ENCODE results near the gene RCAN3.
A peak's percentile ranks its signal among the peaks of the same experiment; 100 is the strongest.

RCAN3 gene

DNA sequence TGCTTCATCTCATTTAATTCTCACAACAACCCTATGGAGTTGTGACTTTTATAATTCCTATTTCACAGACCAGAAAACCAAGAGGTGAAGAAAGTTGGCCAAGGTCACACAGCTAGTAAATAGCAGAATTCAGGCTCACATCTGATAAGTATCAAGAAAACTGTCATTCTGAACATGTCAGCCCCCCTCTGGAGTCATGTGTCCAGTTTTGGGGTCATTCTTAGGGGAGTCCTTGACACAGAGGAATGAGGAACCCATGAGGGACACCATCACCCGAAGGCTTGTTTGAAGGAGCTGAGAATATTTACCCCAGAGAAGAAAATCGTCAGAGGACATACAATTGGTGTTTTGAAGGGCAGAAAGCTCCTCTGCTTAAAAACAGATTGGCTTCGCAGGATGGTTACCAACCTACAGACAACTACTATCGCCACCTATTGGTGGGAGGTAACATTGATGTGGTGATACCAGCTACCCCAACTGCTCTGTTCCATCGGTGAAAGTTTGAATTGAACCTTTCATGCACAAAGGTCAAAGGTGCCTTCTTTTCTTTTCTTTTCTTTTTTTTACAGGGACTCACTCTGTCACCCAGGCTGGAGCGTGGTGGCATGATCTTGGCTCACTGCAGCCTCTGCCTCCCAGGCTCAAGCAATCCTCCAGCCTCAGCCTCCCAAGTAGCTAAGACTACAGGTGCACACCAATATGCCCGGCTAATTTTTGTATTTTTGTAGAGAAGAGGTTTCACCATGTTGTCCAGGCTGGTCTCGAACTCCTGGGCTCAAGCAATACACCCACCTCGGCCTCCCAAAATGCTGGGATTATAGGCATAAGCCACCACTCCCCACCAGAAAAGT is 84.6 kb downstream of the RCAN3 start:
- DNase-seq, result peak; percentile 64

DNA sequence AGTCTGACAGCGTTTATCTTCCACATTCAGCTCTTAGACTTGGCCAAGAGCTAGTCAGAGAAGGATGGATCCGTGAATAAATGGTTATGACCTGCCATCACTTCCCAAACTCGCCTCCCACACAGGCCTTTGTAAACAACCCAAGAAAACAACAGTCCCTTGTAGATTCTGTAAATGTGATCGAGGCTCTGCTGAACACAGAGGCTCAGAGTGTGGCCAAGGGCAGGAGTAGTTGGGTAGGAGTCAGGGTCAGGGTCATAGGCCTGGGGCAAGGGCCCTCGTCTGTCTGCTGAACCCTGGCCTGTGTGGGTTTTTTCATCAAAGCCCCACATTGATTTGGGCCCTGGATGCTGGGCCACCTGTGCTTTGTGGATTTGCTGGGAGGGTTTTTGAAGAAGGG is 85.9 kb downstream of the RCAN3 start:
- no peak for DNase-seq

DNA sequence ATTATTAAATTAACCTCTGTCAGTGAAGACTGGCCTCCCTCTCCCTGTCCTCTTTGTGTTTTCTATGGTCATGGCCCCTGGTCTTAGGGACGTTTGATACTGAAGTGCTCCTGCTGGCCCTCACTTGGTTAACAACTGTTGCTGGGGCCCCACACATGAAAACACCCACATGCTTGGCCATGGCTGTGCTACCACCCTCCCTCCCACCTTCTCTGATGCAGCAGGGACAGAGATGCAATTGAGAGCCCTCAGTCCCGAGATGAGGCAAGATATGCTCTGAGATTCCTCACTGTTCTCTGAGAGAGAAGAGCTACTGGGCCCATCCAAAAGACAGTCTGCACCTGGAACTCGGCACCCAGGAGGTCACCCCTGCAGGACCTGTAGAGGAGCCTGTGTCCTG is 86.6 kb downstream of the RCAN3 start:
- DNase-seq, result no peak

All from hematopoietic multipotent progenitor cell treated with erythropoietin and hydrocortisone succinate and interleukin-3 and kit ligand, for 8 days (in vitro differentiated cells).